Endothelial cell of umbilical vein (primary cell): ENCODE data around the gene CD160.

Source experiments
- JUN ChIP-seq: IDR thresholded peaks from 2 replicates; pipeline ENCODE4 v1.6.1; 2011; ENCODE audit warnings: borderline replicate concordance, low read depth; ENCODE audit not compliant: insufficient read length, insufficient read depth
- MYC ChIP-seq: IDR thresholded peaks from one replicate; pipeline ENCODE4 v1.6.1; 2011; ENCODE audit warnings: mild to moderate bottlenecking, low read depth, low read length
- POLR2A ChIP-seq: IDR thresholded peaks from 2 replicates; pipeline ENCODE4 v1.6.1; 2012; ENCODE audit warnings: low read depth, mild to moderate bottlenecking, control low read depth, low read length
- POLR2AphosphoS5 ChIP-seq: IDR thresholded peaks from 2 replicates; pipeline ENCODE4 v1.6.1; 2012; ENCODE audit warnings: low read depth, mild to moderate bottlenecking, control low read depth, low read length, moderate library complexity; ENCODE audit not compliant: insufficient read depth
- TF ChIP-seq, protein P1 (sequence below): IDR thresholded peaks from 2 replicates; pipeline ENCODE4 v1.6.1; 2011; ENCODE audit not compliant: insufficient read depth, insufficient read length
- TF ChIP-seq, protein P2 (sequence below), 2 donors: IDR thresholded peaks; 1 replicate in 1 of 2; 2 replicates in 1 of 2; pipeline ENCODE4 v1.5.1; 2011; ENCODE audit warnings: low read length in 2 of 2, mild to moderate bottlenecking in 2 of 2, moderate library complexity in 2 of 2, control low read depth in 1 of 2, inconsistent platforms in 1 of 2, low read depth in 1 of 2; ENCODE audit not compliant: insufficient read depth in 1 of 2; ENCODE audit errors: extremely low read depth in 1 of 2

DNA sequence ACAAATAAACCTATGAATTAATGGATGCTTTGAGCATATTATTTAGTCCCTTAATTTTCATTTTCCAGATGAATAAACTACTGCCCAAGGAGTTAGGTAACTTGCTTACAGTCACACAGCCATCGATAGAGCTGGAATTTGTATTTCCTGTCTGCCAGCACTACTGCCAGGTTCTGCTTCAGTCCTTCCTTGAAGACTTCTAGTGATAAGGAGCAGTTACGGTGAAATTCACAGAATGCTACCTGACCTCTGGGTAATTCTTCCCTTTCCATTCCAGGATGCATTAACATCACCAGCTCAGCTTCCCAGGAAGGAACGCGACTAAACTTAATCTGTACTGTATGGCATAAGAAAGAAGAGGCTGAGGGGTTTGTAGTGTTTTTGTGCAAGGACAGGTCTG is 11.2 kb downstream of the CD160 start:
- TF ChIP-seq, protein P1, sequence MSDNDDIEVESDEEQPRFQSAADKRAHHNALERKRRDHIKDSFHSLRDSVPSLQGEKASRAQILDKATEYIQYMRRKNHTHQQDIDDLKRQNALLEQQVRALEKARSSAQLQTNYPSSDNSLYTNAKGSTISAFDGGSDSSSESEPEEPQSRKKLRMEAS, result no peak
- TF ChIP-seq, protein P2, sequence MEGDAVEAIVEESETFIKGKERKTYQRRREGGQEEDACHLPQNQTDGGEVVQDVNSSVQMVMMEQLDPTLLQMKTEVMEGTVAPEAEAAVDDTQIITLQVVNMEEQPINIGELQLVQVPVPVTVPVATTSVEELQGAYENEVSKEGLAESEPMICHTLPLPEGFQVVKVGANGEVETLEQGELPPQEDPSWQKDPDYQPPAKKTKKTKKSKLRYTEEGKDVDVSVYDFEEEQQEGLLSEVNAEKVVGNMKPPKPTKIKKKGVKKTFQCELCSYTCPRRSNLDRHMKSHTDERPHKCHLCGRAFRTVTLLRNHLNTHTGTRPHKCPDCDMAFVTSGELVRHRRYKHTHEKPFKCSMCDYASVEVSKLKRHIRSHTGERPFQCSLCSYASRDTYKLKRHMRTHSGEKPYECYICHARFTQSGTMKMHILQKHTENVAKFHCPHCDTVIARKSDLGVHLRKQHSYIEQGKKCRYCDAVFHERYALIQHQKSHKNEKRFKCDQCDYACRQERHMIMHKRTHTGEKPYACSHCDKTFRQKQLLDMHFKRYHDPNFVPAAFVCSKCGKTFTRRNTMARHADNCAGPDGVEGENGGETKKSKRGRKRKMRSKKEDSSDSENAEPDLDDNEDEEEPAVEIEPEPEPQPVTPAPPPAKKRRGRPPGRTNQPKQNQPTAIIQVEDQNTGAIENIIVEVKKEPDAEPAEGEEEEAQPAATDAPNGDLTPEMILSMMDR (IDR thresholded peaks at IDR 0.05; ENCODE audit: extremely low read depth in 1 of 2, insufficient read depth in 1 of 2, low read depth in 1 of 2, low read length in 2 of 2), result no peak
- TF ChIP-seq POLR2A, result no peak
- no peak for TF ChIP-seq MYC
- no peak for TF ChIP-seq POLR2AphosphoS5
- no peak for TF ChIP-seq JUN
